HEK293T (cell line): ENCODE results near the gene IER3.

ENCODE experiments used
- ARNT ChIP-seq: fragments of 450-650 bp; IDR thresholded peaks from 2 replicates; pipeline ENCODE4 v1.6.1; 2017; ENCODE audit warnings: mild to moderate bottlenecking
- BHLHE40 ChIP-seq: fragments of 450-650 bp; IDR thresholded peaks from 2 replicates; pipeline ENCODE4 v1.6.1; 2016; ENCODE audit warnings: mild to moderate bottlenecking, moderate library complexity, borderline replicate concordance
- CTBP1 ChIP-seq: fragments of 450-650 bp; IDR thresholded peaks from 2 replicates; pipeline ENCODE4 v1.6.1; 2016; ENCODE audit warnings: borderline replicate concordance
- ELF4 ChIP-seq: fragments of 450-650 bp; IDR thresholded peaks from 2 replicates; pipeline ENCODE4 v1.6.1; 2017; ENCODE audit warnings: antibody characterized with exemption
- FOXK2 ChIP-seq: fragments of 450-650 bp; IDR thresholded peaks from 2 replicates; pipeline ENCODE4 v1.6.1; 2016; ENCODE audit warnings: mild to moderate bottlenecking
- HDGF ChIP-seq: fragments of 450-650 bp; IDR thresholded peaks from 2 replicates; pipeline ENCODE4 v1.6.1; 2017; ENCODE audit warnings: antibody characterized with exemption, borderline replicate concordance
- L3MBTL2 ChIP-seq: fragments of 450-650 bp; conservative IDR thresholded peaks from 2 replicates; pipeline ENCODE4 v1.6.1; 2016; ENCODE audit warnings: mild to moderate bottlenecking
- SP1 ChIP-seq: fragments of 450-650 bp; IDR thresholded peaks from 2 replicates; pipeline ENCODE4 v1.6.1; 2017
- TARDBP ChIP-seq: fragments of 450-650 bp; IDR thresholded peaks from 2 replicates; pipeline ENCODE4 v1.6.1; 2016

GRCh38 chr6:30781743-30782424 is 37.5 kb upstream of the IER3 start:
- TF ChIP-seq BHLHE40 (no peak), CTBP1 (no peak), ELF4 (no peak), ARNT (no peak), FOXK2 (no peak), SP1 (no peak), TARDBP (no peak), L3MBTL2 (no peak), HDGF (no peak)
